ENCODE results near the gene GALNT12.
A peak's percentile ranks its signal among the peaks of the same experiment; 100 is the strongest.

GALNT12 gene

DNA sequence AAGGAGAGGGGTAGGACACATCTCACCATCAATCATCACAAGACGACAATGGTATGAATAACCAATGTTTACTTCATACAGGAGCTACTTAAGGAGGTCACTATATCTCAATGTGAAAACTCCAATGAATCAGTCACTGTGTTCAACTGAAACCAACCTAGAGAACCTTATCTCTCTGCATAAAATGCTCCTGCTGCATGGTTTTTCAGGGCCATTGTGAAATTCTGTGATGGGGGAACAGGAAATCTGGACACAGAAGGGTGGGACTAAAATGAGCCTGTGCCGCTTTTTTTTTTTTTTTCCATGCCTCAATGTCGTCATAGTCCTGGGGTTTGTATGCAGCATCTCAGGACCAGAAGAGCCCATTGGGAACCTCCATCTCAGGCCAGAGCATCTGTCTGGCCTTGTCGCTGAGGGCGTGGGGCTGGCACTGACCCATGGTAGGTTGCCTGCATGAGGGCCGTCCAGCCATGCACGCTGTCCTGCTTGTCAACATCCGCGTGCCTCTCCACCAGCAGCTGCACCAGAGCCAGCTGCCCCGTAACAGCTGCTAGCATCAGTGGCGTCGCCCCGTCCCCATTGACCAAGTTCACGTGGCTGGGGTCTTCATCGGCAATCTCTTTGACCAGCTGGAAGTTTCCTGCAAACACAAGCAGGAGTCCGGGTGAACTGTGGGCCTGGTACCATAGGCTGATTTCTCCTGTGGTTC lies 23.8 kb upstream of the GALNT12 start:
- no peak for DNase-seq

DNA sequence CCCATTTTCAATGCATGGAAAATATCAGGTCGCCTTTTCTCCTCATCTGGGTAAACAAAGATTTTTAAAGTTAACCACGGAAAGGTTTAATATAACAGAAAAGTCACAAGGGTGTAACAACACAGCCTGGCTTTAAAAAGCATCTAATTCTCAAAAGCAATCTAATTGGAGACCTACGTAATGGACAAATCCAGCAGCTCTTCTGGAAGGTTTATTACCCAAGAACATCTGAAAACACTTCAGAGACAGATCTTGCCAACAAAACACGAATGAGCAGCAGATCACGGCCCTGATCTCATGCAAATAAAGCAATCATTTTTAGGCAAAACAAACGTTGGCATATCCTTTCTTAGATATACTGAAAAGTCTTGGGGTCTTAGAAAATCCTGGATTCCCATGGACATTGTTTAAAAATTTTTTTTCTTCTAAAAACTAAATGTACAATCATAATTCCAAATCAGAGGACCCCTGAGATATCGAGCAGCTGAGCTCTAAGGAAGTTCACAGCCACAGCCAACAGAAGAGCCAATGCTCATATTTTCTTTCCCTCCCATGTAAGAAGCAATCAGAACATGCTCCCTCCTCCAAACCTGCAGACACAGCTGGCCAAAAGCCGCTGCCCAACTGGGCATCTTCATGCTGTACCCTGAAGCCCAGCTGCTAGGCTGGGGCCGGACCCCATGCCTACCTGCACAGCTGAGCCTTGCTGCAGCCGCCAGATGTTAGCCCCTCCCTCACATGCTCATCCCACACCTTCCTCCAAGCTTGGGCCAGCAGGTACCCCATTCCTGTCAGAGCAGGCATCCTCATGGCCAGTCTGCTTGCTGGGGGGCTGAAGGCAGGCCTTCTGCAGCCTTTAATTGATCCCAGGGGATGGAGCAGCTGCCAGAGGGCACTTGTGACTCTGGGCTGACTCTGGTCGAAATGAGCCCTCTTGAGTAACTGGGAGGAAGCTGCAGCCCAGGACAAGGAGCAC lies 22.4 kb upstream of the GALNT12 start:
- DNase-seq = no peak

DNA sequence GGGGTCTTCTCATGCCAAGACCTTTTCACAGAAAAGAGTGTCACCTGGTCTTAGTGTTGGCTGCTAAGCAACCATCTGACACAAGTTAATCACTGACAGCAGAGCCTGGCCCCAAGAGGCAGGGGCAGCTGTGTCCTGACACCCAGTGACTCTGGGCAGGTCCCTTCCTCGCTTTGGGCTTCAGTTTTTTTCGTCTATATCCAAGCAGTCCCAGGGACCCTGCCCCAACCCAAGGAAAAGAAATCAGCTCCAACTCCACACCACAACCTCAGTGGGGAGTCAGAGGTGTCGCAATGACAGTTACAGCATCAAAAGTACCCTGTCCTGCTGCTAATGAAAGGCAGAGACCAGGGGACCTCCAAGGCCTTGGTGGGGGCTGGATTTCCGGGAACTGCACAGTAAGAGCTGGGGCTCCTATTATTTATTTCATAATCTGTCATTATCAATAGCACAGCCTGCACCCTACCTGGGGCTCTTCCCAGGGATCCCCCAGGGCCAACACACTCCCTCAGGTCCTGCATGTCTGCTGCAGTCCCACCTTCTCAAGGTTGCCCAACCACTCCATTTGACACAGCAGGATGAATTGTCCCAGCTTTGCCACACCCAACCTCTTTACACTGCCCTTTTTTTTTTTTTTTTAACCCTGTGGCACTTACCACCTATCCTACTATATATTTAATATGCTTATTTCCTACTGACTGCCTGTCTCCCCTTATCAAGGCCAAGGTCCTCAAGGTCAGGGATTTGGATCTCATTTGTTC lies 20.5 kb upstream of the GALNT12 start:
- DNase-seq = no peak

DNA sequence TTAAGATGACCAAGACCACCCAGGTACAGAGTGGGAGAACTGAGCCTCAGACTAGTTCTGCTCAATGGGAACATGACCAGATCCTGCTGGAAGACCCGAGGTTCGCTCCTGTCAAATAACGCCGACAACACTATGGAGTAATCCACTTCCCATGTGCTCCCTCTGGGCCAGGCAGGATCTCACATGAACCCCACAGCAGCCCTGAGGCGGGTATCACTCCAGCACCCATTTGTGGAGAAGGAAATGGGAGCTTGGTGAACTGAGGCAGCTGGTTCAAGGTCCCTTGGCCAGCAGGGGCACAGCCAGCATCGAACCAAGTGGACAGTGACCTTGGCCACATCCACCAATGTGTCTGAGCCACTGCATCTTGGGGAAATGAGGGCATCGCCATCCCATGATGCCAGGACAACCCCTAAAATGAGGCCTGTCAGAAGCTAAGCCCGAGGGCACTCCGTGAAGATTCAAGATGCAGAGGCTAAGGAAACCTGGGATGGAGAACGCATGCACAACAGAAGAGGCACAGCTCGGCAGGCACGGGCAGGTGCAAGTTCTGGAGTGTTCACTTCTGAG lies 19.6 kb upstream of the GALNT12 start:
- DNase-seq = no peak

DNA sequence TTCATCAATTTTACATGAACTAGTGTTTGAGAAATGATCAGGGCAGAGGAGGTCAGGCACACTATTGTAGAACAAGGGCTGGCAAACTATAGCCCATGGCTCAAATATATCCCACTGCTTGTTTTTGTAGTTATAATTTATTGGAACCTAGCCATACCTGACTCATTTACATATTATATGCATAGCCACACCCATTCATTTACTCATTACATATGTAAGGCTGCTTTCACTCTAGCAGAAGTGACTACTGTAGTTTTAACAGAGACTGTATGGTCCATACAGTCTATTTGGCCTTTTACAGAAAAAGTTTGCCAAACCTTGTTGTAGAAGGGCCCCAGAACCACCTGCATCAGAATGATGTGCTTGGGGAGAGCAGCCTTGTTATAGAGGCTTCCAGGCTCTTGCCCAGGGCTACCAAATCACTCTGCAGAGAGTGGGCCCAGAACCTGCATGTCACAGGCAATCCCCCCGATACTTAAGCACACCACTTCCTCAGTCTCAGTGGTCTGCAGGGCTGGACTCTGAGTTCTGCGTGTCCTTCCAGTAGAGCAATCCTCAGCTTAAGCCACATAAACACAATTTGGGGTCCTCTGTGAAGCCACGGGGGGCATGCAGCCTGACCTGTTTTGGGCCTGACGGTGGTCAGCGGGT lies 17.9 kb upstream of the GALNT12 start:
- no peak for DNase-seq

DNA sequence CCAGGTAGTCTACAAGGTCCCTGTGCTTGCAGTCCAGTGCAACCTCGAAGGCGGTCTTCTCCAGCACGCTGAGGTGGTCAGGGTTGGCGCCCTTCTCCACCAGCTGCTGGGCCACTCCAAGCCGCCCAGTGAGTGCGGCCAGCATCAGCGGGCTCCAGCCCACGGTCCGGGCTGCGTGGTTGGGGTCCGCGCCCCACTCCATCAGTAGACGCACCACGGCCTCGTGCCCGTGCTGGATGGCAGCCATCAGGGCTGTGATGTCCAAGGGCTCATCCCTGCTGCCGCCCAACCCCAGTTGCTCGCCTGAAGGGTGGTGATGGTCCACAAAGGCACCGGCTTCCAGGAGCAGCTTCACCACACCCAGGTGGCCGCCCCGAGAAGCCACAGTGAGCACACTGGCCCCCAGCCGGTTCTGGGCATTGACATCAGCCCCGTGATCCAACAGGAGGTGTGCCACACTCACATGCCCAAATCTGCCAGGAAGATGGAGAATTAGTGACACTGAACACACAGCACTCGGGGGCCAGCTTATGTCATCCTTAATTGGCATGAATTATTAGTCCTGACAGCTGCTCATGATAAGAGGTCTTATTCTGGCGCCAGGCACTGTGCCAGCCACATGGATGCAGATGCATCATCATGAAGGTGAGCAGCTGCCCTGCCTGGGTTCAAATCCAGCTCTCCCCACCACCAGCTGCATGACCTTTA lies 17.2 kb upstream of the GALNT12 start:
- no peak for DNase-seq

- peak in 1 of 2 experiments; percentile 25 for DNase-seq
Measured at GRCh38 chr9:98790842-98791607, 16.4 kb upstream of the GALNT12 start.

- DNase-seq = no peak
Measured at GRCh38 chr9:98791608-98792490, 15.6 kb upstream of the GALNT12 start.

DNA sequence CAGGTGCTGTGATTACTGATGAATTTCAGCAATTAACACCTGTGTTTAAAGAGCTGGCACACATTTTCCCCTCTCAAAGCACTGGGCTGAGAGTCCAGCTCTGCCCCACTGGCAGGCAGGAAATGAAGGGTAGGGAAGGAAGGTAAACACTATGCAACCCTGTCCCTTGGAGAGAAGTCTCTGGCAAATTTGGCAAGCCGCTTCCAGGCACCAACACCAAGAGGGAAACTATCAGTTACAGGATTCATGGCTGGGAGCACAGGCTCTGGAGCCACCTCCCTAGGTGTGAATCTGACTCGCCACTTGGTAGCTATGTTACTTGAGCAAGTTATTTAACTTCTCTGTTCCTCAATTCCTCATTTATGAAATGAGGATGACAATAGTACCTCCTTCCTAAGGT lies 14.4 kb upstream of the GALNT12 start:
- DNase-seq = no peak

DNA sequence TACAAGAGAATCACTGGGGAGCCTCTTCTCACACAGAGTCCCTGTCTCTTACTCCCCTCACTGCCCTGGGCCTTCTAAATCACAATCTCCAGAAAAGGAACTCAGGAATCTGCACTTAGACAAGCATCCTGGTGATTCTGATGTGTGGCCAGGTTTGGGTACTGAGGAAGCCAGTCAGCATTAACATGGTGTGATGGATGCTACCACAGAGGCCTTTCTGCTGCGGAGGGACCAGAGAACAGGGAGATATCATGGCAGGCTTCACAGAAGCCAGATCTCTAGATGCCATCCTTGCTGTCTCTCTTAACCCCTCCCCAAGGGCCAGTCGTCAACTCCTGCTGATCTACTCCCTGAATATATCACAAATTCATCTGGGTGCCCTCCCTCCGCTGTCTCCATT lies 12.7 kb upstream of the GALNT12 start:
- no peak for DNase-seq

GRCh38 chr9:98795295-98795955 lies 12.0 kb upstream of the GALNT12 start:
- DNase-seq = no peak

DNA sequence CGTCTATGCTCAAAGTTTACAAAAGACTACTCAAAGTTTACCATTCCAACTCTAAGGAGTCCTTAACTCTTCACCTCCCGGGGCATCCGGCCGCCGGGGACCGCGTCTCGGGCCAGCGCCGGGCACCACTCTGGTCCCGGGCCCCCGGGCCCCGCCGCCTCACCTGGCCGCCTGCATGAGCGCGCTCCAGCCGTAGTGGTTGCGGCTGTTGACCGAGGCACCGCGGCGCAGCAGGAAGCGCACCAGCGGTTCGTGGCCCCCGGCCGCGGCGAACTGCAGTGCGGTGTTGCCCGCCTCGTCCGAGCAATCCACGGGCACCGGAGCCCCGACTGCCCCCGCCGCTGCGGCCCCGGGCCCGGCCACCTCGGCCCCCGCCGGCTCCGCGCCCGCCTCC lies 11.5 kb upstream of the GALNT12 start:
- DNase-seq = no peak

- peak; percentile 70 to 81 for DNase-seq
Measured at GRCh38 chr9:98796364-98797101, 10.9 kb upstream of the GALNT12 start, which contains the start of gene ANKS6. Gene ANKS6, minus strand, starts transcription at chr9:98796555. Its CDS starts 64 bp downstream, at chr9:98796491.

GRCh38 chr9:98797491-98797890 lies 10.0 kb upstream of the GALNT12 start:
- DNase-seq = no peak

DNA sequence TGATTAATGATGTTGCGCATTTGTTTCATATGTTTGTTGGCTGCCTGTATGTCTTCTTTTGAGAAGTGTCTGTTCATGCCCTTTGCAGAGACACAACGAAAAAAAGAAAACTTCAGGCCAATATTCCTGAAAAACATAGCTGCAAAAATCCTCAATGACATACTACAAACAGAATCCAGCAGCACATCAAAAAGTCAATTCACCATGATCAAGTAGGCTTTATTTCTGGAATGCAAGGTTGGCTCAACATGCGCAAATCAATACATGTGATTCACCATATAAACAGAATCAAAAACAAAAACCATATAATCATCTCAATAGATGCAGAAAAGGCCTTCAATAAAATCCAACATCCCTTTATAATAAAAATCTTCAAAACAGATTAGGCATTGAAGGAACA lies 9.2 kb upstream of the GALNT12 start:
- no peak for DNase-seq

- DNase-seq = no peak
Measured at GRCh38 chr9:98801561-98801960, 5.9 kb upstream of the GALNT12 start.

DNA sequence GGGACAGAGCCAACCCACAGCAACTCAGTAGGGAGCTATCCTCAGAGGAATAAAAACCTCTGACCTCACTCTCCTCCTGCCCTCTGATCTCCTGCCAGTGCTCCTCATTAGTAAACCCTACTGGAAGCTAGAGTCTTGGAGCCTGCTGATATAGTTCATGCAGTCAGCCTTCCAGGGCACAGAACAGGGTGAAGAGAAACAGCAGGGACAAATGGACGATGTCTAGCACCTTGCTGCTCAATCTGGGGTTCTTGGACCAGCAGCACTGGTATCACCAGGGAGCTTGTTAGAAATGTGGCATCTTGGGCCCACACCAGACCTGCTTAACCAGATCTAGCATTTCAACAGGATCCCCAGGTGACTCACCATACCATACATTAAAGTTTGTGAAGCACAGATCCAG lies 5.5 kb upstream of the GALNT12 start:
- DNase-seq = no peak

DNA sequence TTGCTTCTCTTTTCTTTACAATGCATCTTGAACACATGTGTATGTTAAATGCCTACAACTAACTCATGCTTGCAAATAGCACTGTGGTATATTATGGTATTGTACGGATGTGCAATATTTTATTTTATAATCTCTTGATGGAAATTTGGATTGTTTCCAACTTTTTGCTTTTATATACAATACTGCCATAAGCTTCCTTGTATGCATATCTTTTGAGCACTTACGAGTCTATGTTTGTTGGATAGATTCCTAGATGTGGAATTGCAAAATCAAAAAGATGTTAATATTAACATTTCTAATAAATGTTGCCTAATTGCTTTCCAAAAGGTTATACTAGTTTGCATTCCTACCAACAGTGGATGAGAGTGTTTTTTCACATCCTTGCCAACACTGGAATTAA lies 3.4 kb upstream of the GALNT12 start:
- peak in 1 of 2 experiments; percentile 19 for DNase-seq

Measured in NCI-H1930 (cell line).